Measurements from ENCODE around the gene PCNX2.

- no peak for TF ChIP-seq POLR2A (IDR thresholded peaks at IDR 0.05; ENCODE audit: low read length)
- no peak for TF ChIP-seq GATA1 (IDR thresholded peaks at IDR 0.05; ENCODE audit: low read depth, low read length)
These were observed 44.3 kb downstream of the PCNX2 start for GRCh38 chr1:233251201-233251720.
